Measurements from ENCODE around the gene LMBRD2. TPM values are rescaled to one million over a fixed set of nuclear protein-coding genes. Genes with fewer than 3 reads are reported as not detected.
A peak's percentile ranks its signal among the peaks of the same experiment; 100 is the strongest.

Gene LMBRD2
- 9.6 and 12.3 TPM in 2 replicates for total RNA-seq

DNA sequence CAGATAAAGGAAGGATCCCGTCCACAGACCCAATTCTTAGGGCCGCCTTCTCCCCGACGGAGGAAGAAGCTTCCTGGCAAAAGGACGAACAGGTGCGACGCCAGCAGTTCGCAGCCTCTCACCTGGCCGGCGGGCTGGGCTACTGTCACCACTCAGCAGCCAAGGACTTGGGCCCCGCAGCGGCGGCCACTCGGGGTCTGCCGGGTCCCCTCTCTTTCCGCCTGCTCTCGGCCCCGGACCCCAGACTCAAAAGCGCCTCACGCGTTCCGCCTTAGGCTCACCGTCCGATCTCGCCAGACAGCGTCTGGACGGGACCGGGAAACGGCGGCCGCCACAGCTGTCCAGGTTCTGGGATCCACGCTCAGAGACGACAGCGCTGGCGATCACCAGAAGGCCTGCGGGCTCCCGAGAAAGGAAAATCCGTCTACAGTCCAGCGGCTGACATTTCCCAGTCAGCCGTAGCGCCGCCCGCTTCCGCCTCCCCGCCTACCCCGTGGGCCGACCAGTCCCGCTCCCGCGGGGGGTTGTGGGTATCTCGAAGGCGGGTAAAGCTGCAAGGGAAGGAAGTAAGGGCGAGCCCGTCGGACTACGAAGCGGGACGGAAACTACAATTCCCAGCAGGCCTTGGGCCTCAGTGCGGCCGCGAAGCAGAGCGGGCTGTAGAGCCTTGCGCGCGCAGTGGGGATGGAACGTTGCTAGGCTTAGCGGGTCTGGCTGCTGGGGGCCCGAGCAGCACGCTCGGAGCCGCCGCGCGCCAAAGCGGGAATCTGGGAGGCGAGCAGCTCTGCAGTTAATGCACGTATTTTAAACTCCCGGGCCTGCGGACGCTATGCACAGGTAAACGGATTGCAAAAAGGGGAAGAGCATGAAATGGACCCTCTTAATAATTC lies at the start of gene LMBRD2, which contains the start of gene SKP2:
Gene LMBRD2 (minus strand): TSS at position 454 of the 890 bp plus-strand sequence. CDS start 8,538 bp downstream, outside the sequence.
Gene SKP2 (plus strand): TSS at position 678 of the 890 bp plus-strand sequence. CDS start 152 bp downstream, at position 830.

DNA sequence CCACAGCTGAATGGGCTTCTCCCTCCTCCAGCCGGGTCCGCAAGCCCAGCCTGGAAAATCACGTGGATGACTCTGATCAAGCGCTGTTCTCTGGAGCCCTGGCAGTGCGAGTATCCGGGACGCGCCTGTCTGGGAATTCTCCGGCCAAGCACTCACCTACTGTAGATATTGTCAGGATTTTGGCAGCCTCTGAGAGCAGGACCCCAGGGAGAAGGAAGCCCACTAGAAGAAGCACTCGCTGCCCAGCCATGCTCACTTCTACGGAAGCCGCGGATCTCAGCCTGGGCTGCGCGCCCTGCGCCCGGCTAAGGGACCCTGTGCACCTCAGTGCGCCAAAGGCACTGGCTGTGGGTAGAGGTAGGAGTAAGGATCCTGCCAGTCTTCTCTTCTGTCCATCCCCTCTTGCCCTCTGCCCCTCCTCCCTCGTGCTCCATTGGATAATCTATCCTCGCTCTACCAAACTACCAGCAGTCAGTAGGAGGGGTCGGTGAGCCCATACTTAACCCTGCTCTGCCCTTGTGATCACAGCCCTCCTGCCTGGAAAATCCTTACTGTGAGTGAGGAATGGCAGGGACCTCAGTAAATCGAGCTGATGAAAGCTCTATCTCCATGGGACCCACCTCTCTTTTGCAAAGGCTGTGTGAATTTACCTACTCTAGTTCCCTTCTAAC lies 85.0 kb downstream of the LMBRD2 start, which contains the start of gene UGT3A2:
Gene UGT3A2 (minus strand): TSS at position 343 of the 671 bp plus-strand sequence. CDS start 93 bp downstream, at position 250.

Small RNA genes lying within 50 kb of the gene (small RNA-seq; reads per million reads assigned to genes)
- gene AC016612.1 (not detected), gene MIR580 (3.4 reads per million, percentile 69 among the genes with 10 or more reads in this experiment), gene RNU6-1305P (not detected)

Other genes starting within 250 kb of the LMBRD2 start
- not detected in 2 replicates for gene CAPSL, start 213.3 kb downstream of the LMBRD2 start, total RNA-seq
- gene UGT3A1, start 160.5 kb downstream of the LMBRD2 start, total RNA-seq = not detected in 2 replicates
- gene UGT3A2, start 85.0 kb downstream of the LMBRD2 start, total RNA-seq = not detected in 2 replicates
- gene SKP2, start 224 bp upstream of the LMBRD2 start, total RNA-seq = 52.9 and 72.5 TPM in 2 replicates
- 21.0 and 21.3 TPM in 2 replicates for gene NADK2, start 90.0 kb upstream of the LMBRD2 start, total RNA-seq
- gene RANBP3L, start 150.0 kb upstream of the LMBRD2 start, total RNA-seq = not detected in 2 replicates